K562 (cell line): ENCODE measurements around the gene TUBB2A. TPM values are rescaled to one million over a fixed set of nuclear protein-coding genes. Genes with fewer than 3 reads are reported as not detected.

Experiments used
- CBFB ChIP-seq: sonication (generic); formaldehyde crosslinking; IDR thresholded peaks from 2 replicates; pipeline ENCODE4 v1.4.0; 2020; ENCODE audit warnings: mild to moderate bottlenecking, missing genetic modification reagents
- CEBPG ChIP-seq, 3 experiments: fragments of 200-800 bp in 1 of 3; sonication (Bioruptor generic) in 1 of 3; sonication (generic) in 1 of 3; formaldehyde crosslinking in 1 of 3; IDR thresholded peaks in 2 of 3; conservative IDR thresholded peaks in 1 of 3; 2 replicates each; pipeline versions ENCODE4 v1.6.1 to v1.8.0; 2016 to 2022; ENCODE audit warnings: missing compliant biosample characterization in 2 of 3, missing genetic modification characterization in 2 of 3, mild to moderate bottlenecking in 1 of 3, missing genetic modification reagents in 1 of 3
- HDAC1 ChIP-seq, 2 experiments: fragments of 450-650 bp; IDR thresholded peaks; 2 replicates each; pipeline ENCODE4 v1.6.1; 2016 to 2017; ENCODE audit warnings: inconsistent platforms in 1 of 2, mild to moderate bottlenecking in 1 of 2, moderate library complexity in 1 of 2
- ZNF592 ChIP-seq: fragments of 450-650 bp; IDR thresholded peaks from 2 replicates; pipeline ENCODE4 v1.6.1; 2017; ENCODE audit warnings: antibody characterized with exemption, mild to moderate bottlenecking
- ZNF717 ChIP-seq: fragments of 250-450 bp; sonication (Bioruptor Pico); IDR thresholded peaks from 2 replicates; pipeline ENCODE4 v1.5.0; 2021
- ZNF830 ChIP-seq: fragments of 250-450 bp; sonication (Bioruptor Pico); IDR thresholded peaks from 2 replicates; pipeline ENCODE4 v1.5.0; 2021; ENCODE audit warnings: mild to moderate bottlenecking
- ZSCAN32 ChIP-seq: fragments of 450-650 bp; formaldehyde crosslinking; IDR thresholded peaks from 2 replicates; pipeline ENCODE4 v1.4.0; 2020; ENCODE audit warnings: mild to moderate bottlenecking, moderate library complexity
- polyA plus RNA-seq, 8 experiments: library from polyadenylated mRNA; depleted of rRNA in 4 of 8; stranded (reverse) in 5 of 8; unstranded in 3 of 8; fragments of >200 nt; fragmentation: Nextera tagmentation in 2 of 8; fragmentation: Illumina TruSeq in 1 of 8; extraction: Ambion mirVana in 2 of 8; extraction: Trizol in 1 of 8; gene quantifications; 2 replicates each; pipeline versions ENCODE4 v1.2.1 to v1.2.3, GENCODE V29; 2011 to 2014; ENCODE audit warnings: inconsistent platforms in 1 of 8, missing spikeins in 1 of 8
- total RNA-seq, 7 experiments: library from RNA; depleted of rRNA in 6 of 7; stranded (reverse); fragments of >200 nt in 6 of 7; fragmentation: Illumina TruSeq in 2 of 7; extraction: Trizol in 2 of 7; gene quantifications; 2 replicates each; pipeline versions ENCODE4 v1.2.1 to v1.2.3, GENCODE V29; 2011 to 2021; ENCODE audit warnings: low replicate concordance in 1 of 7
- TF ChIP-seq, protein P1 (sequence below): fragments of 200-600 bp; sonication (generic); IDR thresholded peaks from one replicate; pipeline ENCODE4 v1.6.1; 2012; ENCODE audit warnings: mild to moderate bottlenecking, low read depth, low read length, inconsistent platforms

The TUBB2A gene
- total and polyA plus RNA-seq, 9 of the 15 experiments (the other 6 are each of a cell fraction or from before 2014, with no cell fraction given), result 3.6 to 92.1 (median 45.6) TPM

DNA sequence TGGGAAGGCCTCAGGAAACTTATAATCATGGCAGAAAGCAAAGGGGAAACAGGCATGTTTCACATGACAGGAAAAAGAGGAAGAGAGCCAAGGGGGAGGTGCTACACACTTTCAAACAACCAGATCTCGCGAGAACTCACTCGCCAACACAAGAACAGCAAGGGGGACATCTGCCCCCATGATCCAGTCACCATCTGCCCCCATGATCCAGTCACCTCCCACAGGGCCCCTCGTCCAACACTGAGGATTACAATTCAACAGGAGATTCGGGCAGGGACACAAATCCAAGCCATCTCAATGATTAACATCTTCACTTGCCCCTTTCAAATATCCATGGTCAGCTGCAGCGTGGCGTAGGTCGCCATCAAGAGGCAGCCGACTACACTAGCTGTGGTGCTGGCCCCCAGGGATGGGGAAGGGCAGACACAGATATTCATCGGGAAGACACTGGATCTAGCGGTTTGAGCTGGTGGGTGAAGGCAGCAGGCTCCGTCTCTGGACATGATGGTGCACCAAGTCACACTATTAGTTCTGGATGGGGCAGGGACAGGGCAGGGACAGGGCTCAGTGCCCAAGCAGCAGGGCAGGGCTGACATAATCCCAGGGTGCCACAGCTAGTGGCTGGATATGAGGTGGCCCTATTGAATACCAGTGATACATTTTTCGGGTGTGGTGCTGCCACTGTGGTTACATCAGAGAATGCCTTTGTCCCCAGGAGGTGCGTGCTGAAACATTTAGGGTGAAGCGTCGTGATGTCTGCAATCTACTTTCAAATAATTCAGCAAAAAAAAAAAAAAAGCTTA, 38.6 kb upstream of the TUBB2A start (continued):
- TF ChIP-seq, protein P1, sequence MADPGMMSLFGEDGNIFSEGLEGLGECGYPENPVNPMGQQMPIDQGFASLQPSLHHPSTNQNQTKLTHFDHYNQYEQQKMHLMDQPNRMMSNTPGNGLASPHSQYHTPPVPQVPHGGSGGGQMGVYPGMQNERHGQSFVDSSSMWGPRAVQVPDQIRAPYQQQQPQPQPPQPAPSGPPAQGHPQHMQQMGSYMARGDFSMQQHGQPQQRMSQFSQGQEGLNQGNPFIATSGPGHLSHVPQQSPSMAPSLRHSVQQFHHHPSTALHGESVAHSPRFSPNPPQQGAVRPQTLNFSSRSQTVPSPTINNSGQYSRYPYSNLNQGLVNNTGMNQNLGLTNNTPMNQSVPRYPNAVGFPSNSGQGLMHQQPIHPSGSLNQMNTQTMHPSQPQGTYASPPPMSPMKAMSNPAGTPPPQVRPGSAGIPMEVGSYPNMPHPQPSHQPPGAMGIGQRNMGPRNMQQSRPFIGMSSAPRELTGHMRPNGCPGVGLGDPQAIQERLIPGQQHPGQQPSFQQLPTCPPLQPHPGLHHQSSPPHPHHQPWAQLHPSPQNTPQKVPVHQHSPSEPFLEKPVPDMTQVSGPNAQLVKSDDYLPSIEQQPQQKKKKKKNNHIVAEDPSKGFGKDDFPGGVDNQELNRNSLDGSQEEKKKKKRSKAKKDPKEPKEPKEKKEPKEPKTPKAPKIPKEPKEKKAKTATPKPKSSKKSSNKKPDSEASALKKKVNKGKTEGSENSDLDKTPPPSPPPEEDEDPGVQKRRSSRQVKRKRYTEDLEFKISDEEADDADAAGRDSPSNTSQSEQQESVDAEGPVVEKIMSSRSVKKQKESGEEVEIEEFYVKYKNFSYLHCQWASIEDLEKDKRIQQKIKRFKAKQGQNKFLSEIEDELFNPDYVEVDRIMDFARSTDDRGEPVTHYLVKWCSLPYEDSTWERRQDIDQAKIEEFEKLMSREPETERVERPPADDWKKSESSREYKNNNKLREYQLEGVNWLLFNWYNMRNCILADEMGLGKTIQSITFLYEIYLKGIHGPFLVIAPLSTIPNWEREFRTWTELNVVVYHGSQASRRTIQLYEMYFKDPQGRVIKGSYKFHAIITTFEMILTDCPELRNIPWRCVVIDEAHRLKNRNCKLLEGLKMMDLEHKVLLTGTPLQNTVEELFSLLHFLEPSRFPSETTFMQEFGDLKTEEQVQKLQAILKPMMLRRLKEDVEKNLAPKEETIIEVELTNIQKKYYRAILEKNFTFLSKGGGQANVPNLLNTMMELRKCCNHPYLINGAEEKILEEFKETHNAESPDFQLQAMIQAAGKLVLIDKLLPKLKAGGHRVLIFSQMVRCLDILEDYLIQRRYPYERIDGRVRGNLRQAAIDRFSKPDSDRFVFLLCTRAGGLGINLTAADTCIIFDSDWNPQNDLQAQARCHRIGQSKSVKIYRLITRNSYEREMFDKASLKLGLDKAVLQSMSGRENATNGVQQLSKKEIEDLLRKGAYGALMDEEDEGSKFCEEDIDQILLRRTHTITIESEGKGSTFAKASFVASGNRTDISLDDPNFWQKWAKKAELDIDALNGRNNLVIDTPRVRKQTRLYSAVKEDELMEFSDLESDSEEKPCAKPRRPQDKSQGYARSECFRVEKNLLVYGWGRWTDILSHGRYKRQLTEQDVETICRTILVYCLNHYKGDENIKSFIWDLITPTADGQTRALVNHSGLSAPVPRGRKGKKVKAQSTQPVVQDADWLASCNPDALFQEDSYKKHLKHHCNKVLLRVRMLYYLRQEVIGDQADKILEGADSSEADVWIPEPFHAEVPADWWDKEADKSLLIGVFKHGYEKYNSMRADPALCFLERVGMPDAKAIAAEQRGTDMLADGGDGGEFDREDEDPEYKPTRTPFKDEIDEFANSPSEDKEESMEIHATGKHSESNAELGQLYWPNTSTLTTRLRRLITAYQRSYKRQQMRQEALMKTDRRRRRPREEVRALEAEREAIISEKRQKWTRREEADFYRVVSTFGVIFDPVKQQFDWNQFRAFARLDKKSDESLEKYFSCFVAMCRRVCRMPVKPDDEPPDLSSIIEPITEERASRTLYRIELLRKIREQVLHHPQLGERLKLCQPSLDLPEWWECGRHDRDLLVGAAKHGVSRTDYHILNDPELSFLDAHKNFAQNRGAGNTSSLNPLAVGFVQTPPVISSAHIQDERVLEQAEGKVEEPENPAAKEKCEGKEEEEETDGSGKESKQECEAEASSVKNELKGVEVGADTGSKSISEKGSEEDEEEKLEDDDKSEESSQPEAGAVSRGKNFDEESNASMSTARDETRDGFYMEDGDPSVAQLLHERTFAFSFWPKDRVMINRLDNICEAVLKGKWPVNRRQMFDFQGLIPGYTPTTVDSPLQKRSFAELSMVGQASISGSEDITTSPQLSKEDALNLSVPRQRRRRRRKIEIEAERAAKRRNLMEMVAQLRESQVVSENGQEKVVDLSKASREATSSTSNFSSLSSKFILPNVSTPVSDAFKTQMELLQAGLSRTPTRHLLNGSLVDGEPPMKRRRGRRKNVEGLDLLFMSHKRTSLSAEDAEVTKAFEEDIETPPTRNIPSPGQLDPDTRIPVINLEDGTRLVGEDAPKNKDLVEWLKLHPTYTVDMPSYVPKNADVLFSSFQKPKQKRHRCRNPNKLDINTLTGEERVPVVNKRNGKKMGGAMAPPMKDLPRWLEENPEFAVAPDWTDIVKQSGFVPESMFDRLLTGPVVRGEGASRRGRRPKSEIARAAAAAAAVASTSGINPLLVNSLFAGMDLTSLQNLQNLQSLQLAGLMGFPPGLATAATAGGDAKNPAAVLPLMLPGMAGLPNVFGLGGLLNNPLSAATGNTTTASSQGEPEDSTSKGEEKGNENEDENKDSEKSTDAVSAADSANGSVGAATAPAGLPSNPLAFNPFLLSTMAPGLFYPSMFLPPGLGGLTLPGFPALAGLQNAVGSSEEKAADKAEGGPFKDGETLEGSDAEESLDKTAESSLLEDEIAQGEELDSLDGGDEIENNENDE, result no peak
- TF ChIP-seq ZSCAN32 (CRISPR knock-in tag) (no peak), ZNF830 (0 out of 2 replicates have a peak, but pooled peaks have one; percentile 49), HDAC1 (IDR thresholded peaks at IDR 0.05) (peak in 1 of 2 experiments; percentile 23; a peak in 1 of 4 replicates), ZNF717 (CRISPR knock-in tag) (no peak), ZNF592 (peak; percentile 77; the same call in 1 of the 2 replicates), CEBPG (CRISPR knock-in tag; IDR thresholded peaks at IDR 0.05) (no peak), CEBPG (tag; conservative IDR thresholded peaks at IDR 0.05 in 1 of 2, IDR thresholded peaks at IDR 0.05 in 1 of 2) (no peak), CBFB (CRISPR knock-in tag) (peak; percentile 73; the same call in 1 of the 2 replicates)
